ENCODE results near the gene CIITA.

DNA sequence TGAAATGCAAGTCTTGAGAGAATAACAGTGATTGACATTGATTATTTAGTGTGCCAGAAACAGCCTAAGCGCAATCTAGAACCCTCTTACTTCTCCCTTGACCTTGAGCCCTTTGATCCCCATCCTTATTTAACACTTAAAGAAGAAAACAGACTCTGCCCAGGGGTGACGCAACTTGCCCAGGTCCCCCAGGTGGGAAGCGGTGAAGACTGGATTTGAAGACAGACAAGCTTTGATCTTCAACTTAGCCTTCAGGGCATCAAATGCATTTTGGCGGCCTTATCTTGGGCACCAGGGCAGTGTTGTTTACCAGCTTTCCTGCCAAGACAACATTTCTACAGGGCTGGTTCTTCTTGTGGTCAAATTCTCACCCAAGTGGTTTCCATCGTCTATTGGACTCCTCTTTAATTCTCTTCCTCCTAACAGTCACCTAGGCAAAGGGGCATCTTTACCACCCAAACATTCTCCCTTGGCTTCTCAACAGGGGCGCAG, 8.9 kb upstream of the CIITA start:
- TF ChIP-seq CTCF (IDR thresholded peaks at IDR 0.05; ENCODE audit: insufficient read depth, low read length) = no peak
- TF ChIP-seq POLR2AphosphoS5 (IDR thresholded peaks at IDR 0.05; ENCODE audit: low read depth) = no peak
